Measurements from ENCODE around the gene MCOLN3.

DNA sequence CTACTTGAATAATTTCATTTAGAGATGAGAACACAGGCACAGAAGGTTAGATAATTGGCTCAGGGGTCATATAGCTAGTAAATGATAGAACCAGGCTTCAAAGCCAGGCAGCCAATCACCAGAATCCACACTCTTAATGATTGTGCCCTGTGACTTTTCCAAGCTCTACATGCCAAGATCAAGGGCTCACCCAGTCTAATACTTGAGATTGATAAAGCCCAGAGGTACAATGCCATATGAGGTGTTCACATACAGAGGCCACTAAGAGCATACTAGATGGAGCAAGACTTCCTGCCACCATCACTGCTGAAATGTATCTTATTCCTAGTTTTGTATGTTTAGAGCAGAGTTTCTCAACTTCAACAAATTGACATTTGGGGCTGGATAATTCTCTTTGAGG lies 40.9 kb upstream of the MCOLN3 start:
- TF ChIP-seq, protein P1, sequence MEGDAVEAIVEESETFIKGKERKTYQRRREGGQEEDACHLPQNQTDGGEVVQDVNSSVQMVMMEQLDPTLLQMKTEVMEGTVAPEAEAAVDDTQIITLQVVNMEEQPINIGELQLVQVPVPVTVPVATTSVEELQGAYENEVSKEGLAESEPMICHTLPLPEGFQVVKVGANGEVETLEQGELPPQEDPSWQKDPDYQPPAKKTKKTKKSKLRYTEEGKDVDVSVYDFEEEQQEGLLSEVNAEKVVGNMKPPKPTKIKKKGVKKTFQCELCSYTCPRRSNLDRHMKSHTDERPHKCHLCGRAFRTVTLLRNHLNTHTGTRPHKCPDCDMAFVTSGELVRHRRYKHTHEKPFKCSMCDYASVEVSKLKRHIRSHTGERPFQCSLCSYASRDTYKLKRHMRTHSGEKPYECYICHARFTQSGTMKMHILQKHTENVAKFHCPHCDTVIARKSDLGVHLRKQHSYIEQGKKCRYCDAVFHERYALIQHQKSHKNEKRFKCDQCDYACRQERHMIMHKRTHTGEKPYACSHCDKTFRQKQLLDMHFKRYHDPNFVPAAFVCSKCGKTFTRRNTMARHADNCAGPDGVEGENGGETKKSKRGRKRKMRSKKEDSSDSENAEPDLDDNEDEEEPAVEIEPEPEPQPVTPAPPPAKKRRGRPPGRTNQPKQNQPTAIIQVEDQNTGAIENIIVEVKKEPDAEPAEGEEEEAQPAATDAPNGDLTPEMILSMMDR (conservative IDR thresholded peaks at IDR 0.05; ENCODE audit: low read depth, low read length): no peak
- TF ChIP-seq EZH2 (IDR thresholded peaks at IDR 0.05; ENCODE audit: low read length, unreplicated experiment): no peak

Measured in PC-3 (cell line).